Testis (tissue), 2 donors: Measurements from ENCODE around the gene TNFRSF6B.

ENCODE experiments used
- CTCF ChIP-seq, 3 experiments: fragments of 450-650 bp in 2 of 3; fragments of 200-600 bp in 1 of 3; sonication (generic) in 1 of 3; IDR thresholded peaks; one replicate each; pipeline ENCODE4 v1.5.1; 2016 to 2019; ENCODE audit warnings: antibody characterized with exemption in 3 of 3, mild to moderate bottlenecking in 2 of 3, moderate library complexity in 1 of 3
- POLR2A ChIP-seq: fragments of 450-650 bp; IDR thresholded peaks from one replicate; pipeline ENCODE4 v1.6.1; 2017; ENCODE audit warnings: antibody characterized with exemption, mild to moderate bottlenecking, moderate library complexity

- TF ChIP-seq CTCF (IDR thresholded peaks at IDR 0.05) (no peak), POLR2A (no peak)
Observed at GRCh38 chr20:63689046-63690002, 7.1 kb upstream of the TNFRSF6B start.
